ENCODE results near the gene ASGR2. TPM values are rescaled to one million over a fixed set of nuclear protein-coding genes. Genes with fewer than 3 reads are reported as not detected.

Gene ASGR2
- total RNA-seq, 4 donors from 2014 or later = 0.32 TPM; not detected in 3

- in situ Hi-C loops (cut with MboI; ENCODE audit: low pct_ligation_motif_present in 1 of 4, low pct_unique_long_range_greater_than_20kb in 1 of 4, low sequenced_read_pairs in 3 of 4) (no loop called here), intact Hi-C loops (cut with DNase I; ENCODE audit: low total_unique reads) (no loop called here)
- H3K27me3 ChIP-seq = peaks cover 4% of the 10 kb centered on the region
- no peak overlapping the region for H3K27ac ChIP-seq
- H3K4me1 ChIP-seq = no peaks in the 10 kb centered on the region
- H3K9me3 ChIP-seq = no peaks in the 10 kb centered on the region
- DNase-seq = no peak
- TF ChIP-seq EP300 (IDR thresholded peaks at IDR 0.05; ENCODE audit: low read depth) = no peak
- no peak for TF ChIP-seq POLR2AphosphoS5 (IDR thresholded peaks at IDR 0.05)
- TF ChIP-seq CTCF (IDR thresholded peaks at IDR 0.05) = no peak
- no peak for TF ChIP-seq POLR2A (IDR thresholded peaks at IDR 0.05)
- WGBS, 2 donors (ENCODE audit: low coverage in 1 of 2) = 56% methylated on average over 19 of the region's 19 CpGs; no CpG with 5 or more reads in 1 of the 2 donors
- H3K36me3 ChIP-seq = no peaks in the 10 kb centered on the region
- no peak overlapping the region for H3K4me3 ChIP-seq
Observed at GRCh38 chr17:7114875-7115614, 423 bp upstream of the ASGR2 start.

GRCh38 chr17:7113273-7114071 is 1.1 kb downstream of the ASGR2 start:
- Histone ChIP-seq H3K4me3 (no peak overlapping the region), H3K4me1 (no peaks in the 10 kb centered on the region), H3K27me3 (no peaks in the 10 kb centered on the region), H3K36me3 (no peaks in the 10 kb centered on the region), H3K9me3 (no peaks in the 10 kb centered on the region), H3K27ac (no peak overlapping the region)
- in situ Hi-C loops (cut with MboI; ENCODE audit: low pct_ligation_motif_present in 1 of 4, low pct_unique_long_range_greater_than_20kb in 1 of 4, low sequenced_read_pairs in 3 of 4) (no loop called here), intact Hi-C loops (cut with DNase I; ENCODE audit: low total_unique reads) (no loop called here)
- no peak for DNase-seq
- TF ChIP-seq CTCF (IDR thresholded peaks at IDR 0.05) (no peak), POLR2AphosphoS5 (IDR thresholded peaks at IDR 0.05) (no peak), POLR2A (IDR thresholded peaks at IDR 0.05) (no peak), EP300 (IDR thresholded peaks at IDR 0.05; ENCODE audit: low read depth) (no peak)
- 89 to 92% methylated on average over 13 to 15 of the region's 15 CpGs for WGBS, 2 donors (ENCODE audit: low coverage in 1 of 2)

GRCh38 chr17:7112510-7113108 is 2.0 kb downstream of the ASGR2 start:
- no peak for DNase-seq
- no peaks in the 10 kb centered on the region for H3K9me3 ChIP-seq
- 20 to 68% methylated on average over 1 to 10 of the region's 10 CpGs for WGBS, 2 donors (ENCODE audit: low coverage in 1 of 2)
- H3K27ac ChIP-seq = no peak overlapping the region
- H3K36me3 ChIP-seq = no peaks in the 10 kb centered on the region
- in situ Hi-C loops (cut with MboI; ENCODE audit: low pct_ligation_motif_present in 1 of 4, low pct_unique_long_range_greater_than_20kb in 1 of 4, low sequenced_read_pairs in 3 of 4) = no loop called here
- H3K27me3 ChIP-seq = no peaks in the 10 kb centered on the region
- intact Hi-C loops (cut with DNase I; ENCODE audit: low total_unique reads) = no loop called here
- no peak for TF ChIP-seq EP300 (IDR thresholded peaks at IDR 0.05; ENCODE audit: low read depth)
- TF ChIP-seq POLR2AphosphoS5 (IDR thresholded peaks at IDR 0.05) = no peak
- TF ChIP-seq POLR2A (IDR thresholded peaks at IDR 0.05) = no peak
- TF ChIP-seq CTCF (IDR thresholded peaks at IDR 0.05) = no peak
- H3K4me3 ChIP-seq = no peak overlapping the region
- H3K4me1 ChIP-seq = no peaks in the 10 kb centered on the region

Measured in transverse colon (tissue), 4 donors.